A549 (cell line): ENCODE data around the gene RPA1. TPM values are rescaled to one million over a fixed set of nuclear protein-coding genes. Genes with fewer than 3 reads are reported as not detected.

Experiments
- ATAC-seq, 2 experiments: fragments of 200-7000 bp in 1 of 2; fragments of >200 bp in 1 of 2; cut with Nextera tagmentation in 1 of 2; cut with Tn5 transposase in 1 of 2; 3 replicates each; pipeline versions ENCODE4 v1.8.0 to v1.9.1; 2018 to 2020; ENCODE audit warnings: mild to moderate bottlenecking in 1 of 2, moderate library complexity in 1 of 2
- CTCF ChIA-PET: fragments of 300-600 bp; sonication (Branson Sonifier 250); formaldehyde crosslinking; extraction: SDS; loops from one replicate; lab custom pipeline; 2021; ENCODE audit warnings: antibody characterized with exemption, inconsistent platforms; lab: Yijun Ruan, JAX
- POLR2A ChIA-PET: fragments of 350-600 bp; formaldehyde crosslinking; extraction: SDS; loops from one replicate; lab custom pipeline; 2021; ENCODE audit warnings: antibody characterized with exemption, inconsistent platforms; lab: Yijun Ruan, JAX
- DNase-seq, 2 experiments: peaks; one replicate each; pipeline versions ENCODE4 v3.0.0 to v3.0.0-alpha.2; 2011 to 2016; ENCODE audit warnings: low read depth in 1 of 2, low spot score in 1 of 2
- FAIRE-seq: peaks from 2 replicates; lab custom pipeline; 2011; peaks lifted over from hg19 to GRCh38; lab: Jason Lieb, UNC
- H3K27ac ChIP-seq, 2 experiments: fragments of >200 bp; sonication (Bioruptor Twin); formaldehyde crosslinking; 3 replicates each; pipeline ENCODE4 v1.5.1; 2016 to 2017
- H3K4me1 ChIP-seq: fragments of >200 bp; sonication (Bioruptor Twin); formaldehyde crosslinking; 3 replicates; pipeline ENCODE4 v1.6.1; 2016
- H3K4me2 ChIP-seq: fragments of >200 bp; sonication (Bioruptor Twin); formaldehyde crosslinking; 3 replicates; pipeline ENCODE4 v1.6.1; 2016
- H3K4me3 ChIP-seq: fragments of >200 bp; sonication (Bioruptor Twin); formaldehyde crosslinking; 3 replicates; pipeline ENCODE4 v1.5.1; 2016
- H3K9me3 ChIP-seq: fragments of >200 bp; sonication (Bioruptor Twin); formaldehyde crosslinking; 3 replicates; pipeline ENCODE4 v1.6.1; 2016
- CBX8 ChIP-seq: fragments of 200-600 bp; sonication (generic); IDR thresholded peaks from 2 replicates; pipeline ENCODE4 v1.6.1; 2016
- CHD2 ChIP-seq: fragments of 150-350 bp; IDR thresholded peaks from 2 replicates; pipeline ENCODE4 v1.6.1; 2014; ENCODE audit warnings: low read length; ENCODE audit not compliant: partially characterized antibody
- EHMT2 ChIP-seq: fragments of 200-600 bp; sonication (generic); IDR thresholded peaks from 2 replicates; pipeline ENCODE4 v1.6.1; 2016; ENCODE audit warnings: antibody characterized with exemption, low read depth, mild to moderate bottlenecking, moderate library complexity
- FOXS1 ChIP-seq: fragments of 250-450 bp; sonication (Bioruptor Pico); IDR thresholded peaks from 2 replicates; pipeline ENCODE4 v1.5.0; 2020; ENCODE audit warnings: mild to moderate bottlenecking, moderate library complexity
- HES2 ChIP-seq: fragments of >200 bp; sonication (Bioruptor Twin); formaldehyde crosslinking; IDR thresholded peaks from 2 replicates; pipeline ENCODE4 v1.6.1; 2016
- HEYL ChIP-seq: fragments of 250-450 bp; sonication (Bioruptor Pico); IDR thresholded peaks from 2 replicates; pipeline ENCODE4 v1.8.0; 2021; ENCODE audit warnings: mild to moderate bottlenecking, moderate library complexity
- HMGXB4 ChIP-seq: fragments of 250-450 bp; sonication (Bioruptor Pico); IDR thresholded peaks from 2 replicates; pipeline ENCODE4 v1.5.0; 2021; ENCODE audit warnings: mild to moderate bottlenecking, moderate library complexity, borderline replicate concordance
- HOXB5 ChIP-seq: fragments of 250-450 bp; sonication (Bioruptor Pico); IDR thresholded peaks from 2 replicates; pipeline ENCODE4 v1.5.0; 2020; ENCODE audit warnings: mild to moderate bottlenecking, moderate library complexity
- JUN ChIP-seq, 2 experiments: fragments of >200 bp; sonication (Bioruptor Twin); formaldehyde crosslinking; IDR thresholded peaks; 2 replicates in 1 of 2; 3 replicates in 1 of 2; pipeline ENCODE4 v1.6.1; 2016 to 2017
- KDM1A ChIP-seq: fragments of 200-600 bp; sonication (generic); IDR thresholded peaks from 2 replicates; pipeline ENCODE4 v1.6.1; 2016; ENCODE audit warnings: low read depth, mild to moderate bottlenecking
- KDM5A ChIP-seq: fragments of 200-600 bp; sonication (generic); IDR thresholded peaks from 2 replicates; pipeline ENCODE4 v1.6.1; 2016; ENCODE audit warnings: antibody characterized with exemption, mild to moderate bottlenecking
- MYC ChIP-seq: IDR thresholded peaks from 2 replicates; pipeline ENCODE4 v1.6.1; 2012; ENCODE audit warnings: mild to moderate bottlenecking, inconsistent platforms, low read length, improper control_type of control experiment, borderline replicate concordance
- PBX3 ChIP-seq: IDR thresholded peaks from 2 replicates; pipeline ENCODE4 v1.6.1; 2012
- PHF8 ChIP-seq: fragments of 200-600 bp; sonication (generic); IDR thresholded peaks from 2 replicates; pipeline ENCODE4 v1.6.1; 2016; ENCODE audit warnings: low read depth, mild to moderate bottlenecking, antibody characterized with exemption, moderate library complexity, borderline replicate concordance
- RARB ChIP-seq: fragments of 250-450 bp; sonication (Bioruptor Pico); IDR thresholded peaks from 2 replicates; pipeline ENCODE4 v1.8.0; 2021; ENCODE audit warnings: mild to moderate bottlenecking, moderate library complexity
- RNF2 ChIP-seq: fragments of 200-600 bp; sonication (generic); IDR thresholded peaks from 2 replicates; pipeline ENCODE4 v1.6.1; 2016; ENCODE audit warnings: low read depth, mild to moderate bottlenecking, antibody characterized with exemption, moderate library complexity, borderline replicate concordance
- SMC3 ChIP-seq: fragments of >200 bp; sonication (Bioruptor Twin); formaldehyde crosslinking; IDR thresholded peaks from 3 replicates; pipeline ENCODE4 v1.6.1; 2018; ENCODE audit warnings: inconsistent platforms
- TFCP2L1 ChIP-seq: fragments of 250-450 bp; sonication (Bioruptor Pico); IDR thresholded peaks from 2 replicates; pipeline ENCODE4 v1.5.0; 2021; ENCODE audit warnings: mild to moderate bottlenecking
- TP53 ChIP-seq: fragments of 250-450 bp; sonication (Bioruptor Pico); IDR thresholded peaks from 2 replicates; pipeline ENCODE4 v1.5.0; 2021; ENCODE audit warnings: mild to moderate bottlenecking, moderate library complexity
- ZNF302 ChIP-seq: fragments of 250-450 bp; sonication (Bioruptor Pico); IDR thresholded peaks from 2 replicates; pipeline ENCODE4 v1.9.0; 2021; ENCODE audit warnings: inconsistent platforms, mild to moderate bottlenecking, moderate library complexity
- WGBS: methylation state at CpG from one replicate; pipeline ENCODE4 v1.1.6; 2017; ENCODE audit errors: missing lambda C conversion rate; 5-methylcytosine and 5-hydroxymethylcytosine counted together
- polyA plus RNA-seq, 4 experiments: library from polyadenylated mRNA; depleted of rRNA in 3 of 4; stranded (reverse); fragments of >200 nt; fragmentation: RNase III in 1 of 4; extraction: RNeasy Plus Mini Kit Qiagen cat#74134 plus additional on column Dnase treatment in 1 of 4; gene quantifications; 2 replicates in 3 of 4; 3 replicates in 1 of 4; pipeline ENCODE4 v1.2.3, GENCODE V29; 2011 to 2017
- TF ChIP-seq, protein P1 (sequence below): fragments of 200-600 bp; sonication (generic); IDR thresholded peaks from 2 replicates; pipeline ENCODE4 v1.6.1; 2016; ENCODE audit warnings: antibody characterized with exemption, mild to moderate bottlenecking, moderate library complexity

The RPA1 gene
- polyA plus RNA-seq, 2 of the 4 experiments (the other 2 are of a cell fraction): 72.2 to 136 TPM

GRCh38 chr17:1897105-1897656, 67.4 kb downstream of the RPA1 start (continued):
- TF ChIP-seq KDM5A (no peak), KDM1A (no peak), CHD2 (no peak), RNF2 (no peak), TP53 (CRISPR knock-in tag) (no peak), HOXB5 (CRISPR knock-in tag) (no peak)

DNA sequence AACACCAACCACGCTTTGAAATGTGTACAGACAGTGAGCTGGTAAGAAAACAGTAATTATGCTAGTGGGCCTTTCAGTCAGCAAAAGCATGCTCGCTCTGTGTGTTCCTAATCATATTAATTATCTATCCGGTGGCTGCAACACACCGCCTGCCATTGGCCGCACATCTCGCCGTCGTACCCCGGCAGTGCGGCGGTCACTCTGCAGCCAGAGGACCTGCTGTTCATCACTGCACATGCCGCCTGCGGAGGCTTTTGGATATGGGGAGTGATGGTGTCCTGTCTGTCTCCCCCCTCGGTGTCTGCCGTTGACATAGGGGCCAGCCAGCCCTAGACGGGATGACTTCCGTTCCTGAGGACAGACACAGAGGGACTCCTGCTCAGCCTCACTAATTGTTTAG, 68.5 kb downstream of the RPA1 start:
- ATAC-seq: no peak
- TF ChIP-seq HEYL (CRISPR knock-in tag) (no peak), CHD2 (no peak), EHMT2 (no peak), PBX3 (no peak)
- no peak overlapping the region for H3K27ac ChIP-seq
- no peaks in the 10 kb centered on the region for H3K9me3 ChIP-seq
- no peaks in the 10 kb centered on the region for H3K4me1 ChIP-seq
- no peak overlapping the region for H3K4me3 ChIP-seq
- ChIA-PET CTCF (interaction anchor here (1.8 to 20.9 kb wide), 2 partner anchors 10 to 128 kb away, joined by 5 to 213 read pairs; partner anchors contain the start of genes DPH1 and RTN4RL1), POLR2A (no interaction called here)
- no peak for FAIRE-seq
- H3K4me2 ChIP-seq: no peak overlapping the region
- DNase-seq: no peak
- 93% methylated on average over 17 of the region's 17 CpGs for WGBS

- ChIA-PET CTCF (interaction anchor here (1.8 to 20.9 kb wide), 2 partner anchors 10 to 127 kb away, joined by 5 to 213 read pairs; partner anchors contain the start of genes DPH1 and RTN4RL1), POLR2A (no interaction called here)
- TF ChIP-seq HES2 (no peak), HMGXB4 (CRISPR knock-in tag) (no peak), SMC3 (no peak), RNF2 (no peak), MYC (no peak), FOXS1 (CRISPR knock-in tag) (no peak), RARB (CRISPR knock-in tag) (no peak), TFCP2L1 (CRISPR knock-in tag) (no peak), ZNF302 (CRISPR knock-in tag) (no peak), JUN (IDR thresholded peaks at IDR 0.05) (no peak), PBX3 (no peak), CBX8 (no peak), PHF8 (no peak)
- TF ChIP-seq, protein P1, sequence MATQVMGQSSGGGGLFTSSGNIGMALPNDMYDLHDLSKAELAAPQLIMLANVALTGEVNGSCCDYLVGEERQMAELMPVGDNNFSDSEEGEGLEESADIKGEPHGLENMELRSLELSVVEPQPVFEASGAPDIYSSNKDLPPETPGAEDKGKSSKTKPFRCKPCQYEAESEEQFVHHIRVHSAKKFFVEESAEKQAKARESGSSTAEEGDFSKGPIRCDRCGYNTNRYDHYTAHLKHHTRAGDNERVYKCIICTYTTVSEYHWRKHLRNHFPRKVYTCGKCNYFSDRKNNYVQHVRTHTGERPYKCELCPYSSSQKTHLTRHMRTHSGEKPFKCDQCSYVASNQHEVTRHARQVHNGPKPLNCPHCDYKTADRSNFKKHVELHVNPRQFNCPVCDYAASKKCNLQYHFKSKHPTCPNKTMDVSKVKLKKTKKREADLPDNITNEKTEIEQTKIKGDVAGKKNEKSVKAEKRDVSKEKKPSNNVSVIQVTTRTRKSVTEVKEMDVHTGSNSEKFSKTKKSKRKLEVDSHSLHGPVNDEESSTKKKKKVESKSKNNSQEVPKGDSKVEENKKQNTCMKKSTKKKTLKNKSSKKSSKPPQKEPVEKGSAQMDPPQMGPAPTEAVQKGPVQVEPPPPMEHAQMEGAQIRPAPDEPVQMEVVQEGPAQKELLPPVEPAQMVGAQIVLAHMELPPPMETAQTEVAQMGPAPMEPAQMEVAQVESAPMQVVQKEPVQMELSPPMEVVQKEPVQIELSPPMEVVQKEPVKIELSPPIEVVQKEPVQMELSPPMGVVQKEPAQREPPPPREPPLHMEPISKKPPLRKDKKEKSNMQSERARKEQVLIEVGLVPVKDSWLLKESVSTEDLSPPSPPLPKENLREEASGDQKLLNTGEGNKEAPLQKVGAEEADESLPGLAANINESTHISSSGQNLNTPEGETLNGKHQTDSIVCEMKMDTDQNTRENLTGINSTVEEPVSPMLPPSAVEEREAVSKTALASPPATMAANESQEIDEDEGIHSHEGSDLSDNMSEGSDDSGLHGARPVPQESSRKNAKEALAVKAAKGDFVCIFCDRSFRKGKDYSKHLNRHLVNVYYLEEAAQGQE: no peak
- DNase-seq (no peak), FAIRE-seq (no peak), ATAC-seq (no peak)
- H3K4me3 ChIP-seq: no peak overlapping the region
- H3K9me3 ChIP-seq: no peaks in the 10 kb centered on the region
- H3K4me2 ChIP-seq: no peak overlapping the region
- H3K4me1 ChIP-seq: no peaks in the 10 kb centered on the region
- no peak overlapping the region for H3K27ac ChIP-seq
- WGBS: 93% methylated on average over 12 of the region's 12 CpGs
Observed at GRCh38 chr17:1898872-1899271, 69.1 kb downstream of the RPA1 start.
